HG02938 (cell line): ENCODE results near the gene FOXD3.

Experiments used
- ATAC-seq: cut with Tn5 transposase; IDR thresholded peaks from one replicate; pipeline ENCODE4 v1.9.1; 2021; ENCODE audit warnings: mild to moderate bottlenecking, moderate library complexity; ENCODE audit not compliant: unreplicated experiment

The FOXD3 gene

GRCh38 chr1:63322114-63322943, at the start of gene FOXD3:
Gene FOXD3 (plus strand): TSS chr1:63322567. CDS start chr1:63323059, 492 bp downstream.
- peak; percentile 43 for ATAC-seq

GRCh38 chr1:63272811-63273210, 49.6 kb upstream of the FOXD3 start:
- no peak for ATAC-seq

GRCh38 chr1:63274371-63274770, 48.0 kb upstream of the FOXD3 start:
- no peak for ATAC-seq

GRCh38 chr1:63274979-63275378, 47.4 kb upstream of the FOXD3 start:
- ATAC-seq, result no peak

DNA sequence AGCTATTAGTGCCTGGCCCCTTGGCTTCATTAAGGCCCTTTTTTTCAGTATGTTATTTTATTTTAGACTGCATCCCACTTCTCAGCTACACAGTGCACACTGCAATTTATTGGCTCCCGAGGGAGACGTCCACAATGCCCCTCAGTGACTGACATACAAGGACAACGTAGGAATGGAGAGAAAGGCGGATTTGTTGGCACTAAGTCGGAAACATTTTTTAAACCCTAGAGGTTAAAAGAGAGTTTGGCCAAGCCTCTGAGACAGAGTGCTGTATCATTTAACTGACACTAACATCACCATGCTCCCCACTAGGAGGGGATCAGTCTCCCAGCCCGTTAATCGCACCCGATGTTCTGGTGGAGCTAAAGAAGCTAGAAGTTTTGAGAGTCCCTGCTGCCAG, 45.7 kb upstream of the FOXD3 start:
- no peak for ATAC-seq

- ATAC-seq, result no peak
Measured at GRCh38 chr1:63277195-63278192, 44.9 kb upstream of the FOXD3 start.

- ATAC-seq, result no peak
Measured at GRCh38 chr1:63281753-63282152, 40.6 kb upstream of the FOXD3 start.

GRCh38 chr1:63289135-63289534, 33.2 kb upstream of the FOXD3 start:
- no peak for ATAC-seq

- ATAC-seq, result no peak
Measured at GRCh38 chr1:63294803-63295594, 27.4 kb upstream of the FOXD3 start.

DNA sequence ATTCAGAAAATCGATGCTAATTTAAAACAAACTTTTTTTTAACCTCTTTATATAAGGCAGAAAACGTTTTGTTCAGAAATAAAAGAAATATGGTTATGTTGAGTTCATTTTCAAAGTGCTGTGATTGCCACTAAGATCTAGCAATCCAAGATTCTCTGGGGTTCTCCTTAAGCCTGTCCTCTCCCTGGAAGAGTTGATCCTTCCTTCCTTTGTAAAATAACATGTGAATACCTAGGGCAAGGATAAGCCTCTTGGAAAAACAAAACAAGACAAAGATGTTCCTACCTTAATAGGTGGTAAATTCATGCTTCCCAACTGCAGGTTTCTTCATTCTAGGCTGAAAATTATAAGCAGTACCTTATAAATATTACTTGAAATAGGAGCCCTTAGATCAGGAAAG, 18.0 kb upstream of the FOXD3 start:
- no peak for ATAC-seq

DNA sequence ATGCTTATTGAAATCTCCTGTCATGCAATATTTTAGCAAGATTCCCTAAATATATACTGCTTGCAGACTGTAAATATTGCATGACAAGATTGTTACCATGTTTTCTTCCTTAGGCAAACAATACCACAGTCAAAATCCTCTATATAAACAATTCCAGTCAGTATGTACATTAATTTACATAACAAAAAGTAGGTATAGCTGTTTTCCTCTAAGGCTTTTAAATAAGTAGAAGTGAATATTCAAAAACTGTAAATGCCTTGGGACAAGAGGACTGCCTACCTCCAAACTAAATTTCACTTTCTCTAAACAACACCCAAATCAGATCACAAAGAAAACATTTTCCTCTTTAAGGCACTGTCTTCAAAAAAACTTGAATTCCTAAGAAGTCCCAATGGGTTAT, 17.3 kb upstream of the FOXD3 start:
- no peak for ATAC-seq

GRCh38 chr1:63307196-63307794, 15.1 kb upstream of the FOXD3 start:
- no peak for ATAC-seq

GRCh38 chr1:63316598-63316983, 5.8 kb upstream of the FOXD3 start:
- no peak for ATAC-seq

DNA sequence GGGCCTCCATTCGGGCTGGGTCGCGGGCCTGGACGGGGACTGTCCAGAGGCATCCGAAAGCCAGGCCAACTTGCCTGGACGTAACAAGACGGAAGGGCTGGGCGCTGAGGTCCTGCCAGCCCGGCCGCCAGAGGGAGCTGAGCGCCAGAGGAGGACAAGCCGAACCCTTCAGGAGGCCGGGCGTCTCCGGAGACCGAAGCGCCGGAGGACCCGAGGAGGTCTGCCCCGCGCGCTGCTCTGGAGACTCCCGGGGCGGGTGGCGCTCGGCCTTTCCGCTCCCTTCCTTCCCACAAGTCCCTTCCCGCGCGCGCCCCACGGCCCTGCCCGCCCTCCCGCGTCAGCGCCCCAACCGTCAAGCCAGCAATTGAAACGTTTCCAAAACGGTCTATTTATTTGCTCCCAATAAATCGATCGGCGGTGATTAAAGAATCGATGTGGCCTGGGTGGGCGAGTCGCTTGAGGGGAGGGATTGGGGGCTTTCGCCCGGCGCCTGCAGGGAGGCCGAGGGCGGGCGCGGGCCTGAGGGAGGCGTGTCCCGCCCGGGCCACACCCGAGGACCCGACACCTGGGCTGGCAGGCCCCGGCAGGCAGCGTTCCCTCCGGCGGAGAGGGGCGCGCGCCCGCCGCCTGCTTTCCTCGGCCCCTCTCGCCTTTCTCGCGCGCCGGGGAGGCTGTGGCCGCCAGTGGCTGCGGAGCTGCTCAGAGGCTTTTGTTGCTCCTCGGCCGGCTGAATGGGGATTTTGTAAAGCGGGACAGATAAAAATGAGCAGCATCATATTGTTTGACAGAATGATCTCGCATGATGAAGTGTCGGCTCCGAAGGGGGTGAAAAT, 5.2 kb upstream of the FOXD3 start:
- ATAC-seq, result peak; percentile 58

- ATAC-seq, result no peak
Measured at GRCh38 chr1:63317817-63318152, 4.6 kb upstream of the FOXD3 start.

GRCh38 chr1:63318201-63318979, 4.0 kb upstream of the FOXD3 start:
- ATAC-seq, result no peak

DNA sequence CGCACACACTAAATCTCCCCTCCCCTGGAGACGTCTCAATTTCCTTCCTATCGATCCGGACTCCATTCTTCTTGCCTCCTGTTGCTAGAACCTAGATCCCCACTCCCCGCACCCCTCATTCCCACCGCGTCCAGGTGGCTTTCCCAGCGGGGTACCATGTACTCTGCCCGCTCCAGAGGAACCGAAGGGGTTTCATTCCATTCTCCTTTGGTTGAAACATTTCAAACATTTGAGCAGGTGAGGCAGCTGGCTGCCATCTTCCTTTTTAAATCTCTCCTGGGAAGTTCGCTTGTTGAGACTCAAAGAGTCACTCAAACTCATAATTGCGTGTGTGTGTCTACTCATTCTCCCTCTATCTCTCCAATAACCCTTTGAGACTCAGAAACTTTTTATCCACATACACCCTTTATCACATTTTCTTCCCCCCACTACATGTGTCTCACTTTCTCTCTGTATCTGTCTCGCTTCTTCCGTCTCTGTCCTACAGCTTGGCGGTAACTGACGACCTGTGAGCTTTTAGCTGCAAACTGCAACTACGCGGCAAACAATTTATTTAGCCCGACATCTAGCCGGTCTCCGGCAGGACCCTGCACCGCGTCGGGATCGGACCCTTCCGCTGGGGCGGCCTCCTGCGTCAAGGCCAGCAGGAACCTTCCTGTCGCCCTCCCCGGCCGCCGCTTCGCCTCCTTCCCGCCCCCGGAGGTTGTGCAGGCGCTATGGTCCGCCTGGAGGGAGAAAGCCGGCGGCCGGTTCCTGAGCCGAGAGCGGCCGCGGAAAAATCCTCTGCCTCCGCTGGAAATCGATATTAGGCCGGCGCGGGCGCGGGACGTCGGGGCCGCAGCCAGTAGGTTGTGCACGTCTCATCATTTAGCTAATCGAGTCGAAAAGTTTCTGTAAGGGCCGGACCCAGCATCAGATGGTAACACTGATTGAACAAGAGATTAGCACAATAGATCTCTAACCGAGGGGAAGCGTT, 3.0 kb upstream of the FOXD3 start:
- ATAC-seq, result no peak
